Lung (tissue), 12 donors: Measurements from ENCODE around the gene PRX. TPM values are rescaled to one million over a fixed set of nuclear protein-coding genes. Genes with fewer than 3 reads are reported as not detected.
A peak's percentile ranks its signal among the peaks of the same experiment; 100 is the strongest.

Experiments
- ATAC-seq: fragments of 200-7000 bp; cut with Tn5 transposase; one replicate; pipeline ENCODE4 v1.9.1; 2020; ENCODE audit warnings: moderate number of reproducible peaks; ENCODE audit not compliant: insufficient read depth, low FRiP score
- DNase-seq, 3 donors: peaks; one replicate each; pipeline ENCODE4 v3.0.0-alpha.2; 2013 to 2017
- H3K27ac ChIP-seq, 2 donors: one replicate each; pipeline ENCODE4 v1.5.1; 2013; ENCODE audit warnings: mild to moderate bottlenecking in 2 of 2, moderate library complexity in 2 of 2, control low read depth in 1 of 2, inconsistent platforms in 1 of 2, low read depth in 1 of 2, low read length in 1 of 2
- H3K27me3 ChIP-seq, 3 donors: one replicate each; pipeline ENCODE4 v1.5.1; 2013; ENCODE audit warnings: low read length in 2 of 3; ENCODE audit not compliant: control insufficient read depth in 3 of 3, insufficient read depth in 3 of 3
- H3K36me3 ChIP-seq, 4 donors: one replicate each; pipeline ENCODE4 v1.5.1; 2013; ENCODE audit warnings: low read length in 4 of 4, mild to moderate bottlenecking in 1 of 4, moderate library complexity in 1 of 4; ENCODE audit not compliant: control insufficient read depth in 4 of 4, insufficient read depth in 4 of 4
- H3K4me1 ChIP-seq, 5 donors: one replicate each; pipeline ENCODE4 v1.5.1; 2013; ENCODE audit warnings: low read length in 5 of 5, mild to moderate bottlenecking in 2 of 5, moderate library complexity in 1 of 5; ENCODE audit not compliant: control insufficient read depth in 5 of 5, insufficient read depth in 5 of 5
- H3K4me3 ChIP-seq: one replicate; pipeline ENCODE4 v1.5.1; 2013; ENCODE audit warnings: mild to moderate bottlenecking, control low read depth, moderate library complexity
- H3K9ac ChIP-seq, 2 donors: one replicate each; pipeline ENCODE4 v1.5.1; 2013; ENCODE audit warnings: low read length in 2 of 2, control low read depth in 1 of 2; ENCODE audit not compliant: insufficient read depth in 1 of 2
- H3K9me3 ChIP-seq, 4 donors: one replicate each; pipeline ENCODE4 v1.5.1; 2013; ENCODE audit warnings: low read length in 3 of 4, mild to moderate bottlenecking in 1 of 4, moderate library complexity in 1 of 4; ENCODE audit not compliant: control insufficient read depth in 4 of 4, insufficient read depth in 3 of 4
- CTCF ChIP-seq: IDR thresholded peaks from 2 replicates; pipeline ENCODE4 v1.5.1; 2012; ENCODE audit warnings: mild to moderate bottlenecking; ENCODE audit errors: control extremely low read depth, extremely low read depth
- WGBS, 2 donors: extraction: QIAGEN DNeasy Blood & Tissue Kit; methylation state at CpG; one replicate each; pipeline ENCODE4 v1.1.7; 2013; 5-methylcytosine and 5-hydroxymethylcytosine counted together
- polyA plus RNA-seq, 2 donors: library from polyadenylated mRNA; stranded (reverse); fragments of 200-250 nt; gene quantifications; one replicate each; pipeline ENCODE4 v1.2.1, GENCODE V29; 2013
- total RNA-seq, 2 donors: library from RNA; depleted of rRNA in 1 of 2; stranded (reverse); fragments of >200 nt in 1 of 2; gene quantifications; one replicate each; pipeline ENCODE4 v1.2.1, GENCODE V29; 2014 to 2021
- donor health status: control.
- donor health status: control.
- donor health status: Bipolar disorder and iron deficiency.
- donor health status: healthy.
- donor health status: DM: yes; HTN: yes; CAD: no.

Gene PRX
- total and polyA plus RNA-seq, 4 donors: 16.9 to 43.8 (median 27.9) TPM

- Histone ChIP-seq H3K4me3 (peak within 1 kb of the TSS; percentile 61), H3K27ac (peak within 1 kb of the TSS; percentile 88 to 97), H3K9ac (peak within 1 kb of the TSS; percentile 99), H3K27me3 (no peaks in the 10 kb centered on the region), H3K4me1 (peaks cover 0 to 14% (median 7%) of the 10 kb centered on the region in 5 donors), H3K36me3 (peaks cover 14 to 24% (median 24%) of the 10 kb centered on the region in 4 donors), H3K9me3 (no peaks in the 10 kb centered on the region)
- DNase-seq: peak; percentile 98 to 99 (median 99)
- WGBS, 2 donors: 0 to 1% methylated on average over 62 to 72 of the region's 72 CpGs
- peak; percentile 91 for ATAC-seq
- TF ChIP-seq CTCF: no peak
Measured at GRCh38 chr19:40444000-40444824, 31.0 kb upstream of the PRX start, which contains the start of gene SERTAD3. Gene SERTAD3 (minus strand): TSS chr19:40444335. CDS start chr19:40442080, 2,255 bp downstream.

- peak overlapping the region; percentile 88 to 97 for H3K27ac ChIP-seq
- peak; percentile 100 for DNase-seq
- H3K36me3 ChIP-seq: peaks cover 14 to 24% (median 24%) of the 10 kb centered on the region in 4 donors
- WGBS, 2 donors: 0% methylated on average over 52 of the region's 52 CpGs
- H3K9ac ChIP-seq: peak overlapping the region; percentile 99
- H3K27me3 ChIP-seq: no peaks in the 10 kb centered on the region
- H3K9me3 ChIP-seq: no peaks in the 10 kb centered on the region
- no peak for TF ChIP-seq CTCF
- peak; percentile 84 for ATAC-seq
- H3K4me1 ChIP-seq: peaks cover 0 to 14% (median 7%) of the 10 kb centered on the region in 5 donors
- peak overlapping the region; percentile 61 for H3K4me3 ChIP-seq
Measured at GRCh38 chr19:40443131-40443999, 30.2 kb upstream of the PRX start.

DNA sequence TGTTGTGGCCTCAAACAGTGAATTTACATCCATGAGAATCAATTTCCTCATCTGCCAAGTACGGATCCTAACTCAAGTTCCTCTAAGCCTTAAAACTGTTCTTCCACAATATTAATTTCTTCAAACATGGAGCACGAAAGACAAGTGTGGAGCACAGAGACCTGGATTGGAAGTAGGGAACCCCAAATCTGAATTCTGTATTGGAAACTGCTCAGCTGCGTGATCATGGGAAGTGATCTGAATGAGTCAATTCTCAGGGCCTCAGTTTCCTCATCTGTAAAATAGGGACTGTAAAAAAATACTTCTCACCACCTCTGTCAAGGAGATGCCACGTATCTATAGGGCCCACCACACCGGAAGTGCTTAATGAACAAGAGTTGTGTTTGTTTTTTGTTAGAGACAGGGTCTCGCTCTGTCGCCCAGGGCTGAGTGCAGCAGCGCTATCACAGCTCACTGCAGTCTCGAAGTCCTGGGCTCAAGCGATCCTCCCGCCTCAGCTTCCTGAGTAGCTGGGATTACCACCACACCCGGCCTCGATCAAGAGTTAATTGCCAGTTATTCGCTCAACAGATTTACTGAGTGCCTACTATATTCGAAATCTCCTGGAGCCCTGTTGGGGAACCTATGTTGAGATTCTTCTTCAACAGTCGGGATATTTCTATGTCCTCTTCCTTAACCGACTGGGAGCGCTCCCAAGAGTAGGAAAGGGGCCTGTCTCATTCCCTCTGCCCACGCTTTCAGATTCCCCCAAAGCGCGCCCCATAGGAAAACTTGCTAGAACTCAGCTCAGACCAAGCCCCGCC, 29.4 kb upstream of the PRX start:
- H3K4me1 ChIP-seq: peaks cover 0 to 14% (median 7%) of the 10 kb centered on the region in 5 donors
- no peaks in the 10 kb centered on the region for H3K9me3 ChIP-seq
- ATAC-seq (no peak), DNase-seq (no peak)
- no peaks in the 10 kb centered on the region for H3K27me3 ChIP-seq
- H3K27ac ChIP-seq: peak overlapping the region; percentile 53 to 58
- H3K9ac ChIP-seq: peak overlapping the region in 1 of 2 donors; percentile 45
- TF ChIP-seq CTCF: no peak
- peak overlapping the region; percentile 7 for H3K4me3 ChIP-seq
- H3K36me3 ChIP-seq: peaks cover 14 to 18% (median 17%) of the 10 kb centered on the region in 4 donors
- WGBS, 2 donors: 18 to 19% methylated on average over 22 of the region's 22 CpGs
